Lower lobe of right lung (tissue), 2 donors: ENCODE results near the gene ATP6V1G3. TPM values are rescaled to one million over a fixed set of nuclear protein-coding genes. Genes with fewer than 3 reads are reported as not detected.

Experiments used
- ATAC-seq, 2 donors: fragments of 200-7000 bp; cut with Tn5 transposase; one replicate each; pipeline ENCODE4 v1.9.1; 2020 to 2022; ENCODE audit warnings: mild to moderate bottlenecking in 2 of 2, moderate library complexity in 2 of 2
- DNase-seq: peaks from one replicate; pipeline ENCODE4 v3.0.0-alpha.2; 2020
- H3K27ac ChIP-seq: fragments of 200-600 bp; one replicate; pipeline ENCODE4 v1.8.0; 2022
- H3K27me3 ChIP-seq: fragments of 200-600 bp; one replicate; pipeline ENCODE4 v1.8.0; 2022; ENCODE audit warnings: low read depth
- H3K36me3 ChIP-seq: fragments of 200-600 bp; one replicate; pipeline ENCODE4 v1.8.0; 2022; ENCODE audit warnings: mild to moderate bottlenecking
- H3K4me1 ChIP-seq: fragments of 200-600 bp; one replicate; pipeline ENCODE4 v1.8.0; 2022
- H3K4me3 ChIP-seq: fragments of 200-600 bp; one replicate; pipeline ENCODE4 v1.8.0; 2022; ENCODE audit warnings: mild to moderate bottlenecking
- H3K9me3 ChIP-seq: fragments of 200-600 bp; one replicate; pipeline ENCODE4 v1.8.0; 2022
- CTCF ChIP-seq: fragments of 200-600 bp; IDR thresholded peaks from one replicate; pipeline ENCODE4 v1.8.0; 2022; ENCODE audit warnings: antibody characterized with exemption, mild to moderate bottlenecking
- intact Hi-C: fragments of 100-400 bp; cut with DNase I; formaldehyde crosslinking; loops from one replicate; pipeline ENCODE4 v1.11.0; 2022
- total RNA-seq: library from RNA; stranded (reverse); fragmentation: NEBNext Ultra II Directional; extraction: Animal tissue kit (Norgen Biotek cat#: 25700); gene quantifications from one replicate; pipeline ENCODE4 v1.2.1, GENCODE V29; 2021
- donor health status: DM: no; HTN: yes; CAD: no; lungs with severe emphysema.

Gene ATP6V1G3
- total RNA-seq, 1 donor from 2014 or later, result not detected

DNA sequence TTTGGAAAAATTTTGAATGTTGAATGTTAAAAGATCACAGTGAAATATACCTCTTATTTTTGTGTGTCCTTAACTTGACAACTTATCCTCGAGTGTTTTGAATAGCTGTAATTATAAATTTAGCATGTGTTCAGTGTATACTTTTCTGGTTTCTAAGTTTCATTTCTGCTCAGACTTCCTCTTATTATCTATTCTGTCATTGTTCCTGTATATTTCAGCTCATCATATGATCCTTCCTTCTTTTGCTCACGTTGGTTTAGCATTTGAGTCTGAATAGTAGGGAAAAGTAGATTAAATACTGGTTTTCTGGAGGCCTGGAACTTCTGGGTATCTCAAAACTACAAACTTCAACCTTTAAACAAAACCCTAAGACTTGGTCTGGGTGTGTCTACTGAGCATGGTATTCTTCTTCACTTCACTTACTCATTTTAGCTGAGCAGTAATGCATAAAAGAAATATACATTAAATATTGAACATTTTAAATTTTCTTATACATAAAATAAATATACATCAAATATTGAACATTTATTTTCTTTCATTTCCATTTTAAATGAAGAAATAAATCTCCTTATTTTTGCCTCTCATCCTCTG is 3.3 kb upstream of the ATP6V1G3 start:
- no peak for TF ChIP-seq CTCF
- Histone ChIP-seq H3K27ac (no peak overlapping the region), H3K36me3 (no peaks in the 10 kb centered on the region), H3K4me1 (no peaks in the 10 kb centered on the region), H3K4me3 (no peak overlapping the region), H3K9me3 (no peaks in the 10 kb centered on the region), H3K27me3 (no peaks in the 10 kb centered on the region)
- no peak for ATAC-seq
- intact Hi-C loops, result no loop called here
- no peak for DNase-seq

DNA sequence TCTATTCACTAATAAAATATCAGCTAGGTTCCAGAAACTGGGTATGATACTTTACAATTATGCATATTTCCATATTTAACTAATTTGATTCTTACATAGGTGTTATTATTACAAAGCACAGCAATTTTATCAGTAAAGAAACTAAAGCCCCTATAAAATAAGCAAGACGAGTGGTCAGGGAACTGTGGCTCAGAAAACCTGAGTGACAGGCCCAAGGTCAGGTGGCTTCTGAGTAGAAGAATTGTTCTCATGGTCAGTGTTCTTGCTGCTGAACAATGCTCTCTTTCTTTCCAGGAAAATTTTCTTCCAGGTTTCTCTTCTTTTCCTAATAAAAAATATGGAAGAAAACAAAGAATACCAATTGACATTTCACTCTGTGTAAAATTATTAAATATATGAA is 2.2 kb upstream of the ATP6V1G3 start:
- Histone ChIP-seq H3K4me3 (no peak overlapping the region), H3K36me3 (no peaks in the 10 kb centered on the region), H3K27ac (no peak overlapping the region), H3K9me3 (no peaks in the 10 kb centered on the region), H3K4me1 (no peaks in the 10 kb centered on the region), H3K27me3 (no peaks in the 10 kb centered on the region)
- no peak for TF ChIP-seq CTCF
- no peak for ATAC-seq
- intact Hi-C loops, result no loop called here
- no peak for DNase-seq

- H3K27ac ChIP-seq, result no peak overlapping the region
- intact Hi-C loops, result no loop called here
- ATAC-seq, result no peak
- H3K4me3 ChIP-seq, result no peak overlapping the region
- H3K36me3 ChIP-seq, result no peaks in the 10 kb centered on the region
- no peaks in the 10 kb centered on the region for H3K4me1 ChIP-seq
- TF ChIP-seq CTCF, result no peak
- no peaks in the 10 kb centered on the region for H3K27me3 ChIP-seq
- H3K9me3 ChIP-seq, result no peaks in the 10 kb centered on the region
- DNase-seq, result no peak
Measured at GRCh38 chr1:198541737-198542136, 1.3 kb upstream of the ATP6V1G3 start.

- Histone ChIP-seq H3K9me3 (no peaks in the 10 kb centered on the region), H3K4me1 (no peaks in the 10 kb centered on the region), H3K36me3 (no peaks in the 10 kb centered on the region), H3K27me3 (no peaks in the 10 kb centered on the region), H3K27ac (no peak overlapping the region), H3K4me3 (no peak overlapping the region)
- TF ChIP-seq CTCF, result no peak
- DNase-seq (no peak), ATAC-seq (no peak)
- intact Hi-C loops, result no loop called here
Measured at GRCh38 chr1:198538579-198539364, 1.7 kb downstream of the ATP6V1G3 start.

GRCh38 chr1:198535631-198536030 is 4.8 kb downstream of the ATP6V1G3 start:
- no peaks in the 10 kb centered on the region for H3K36me3 ChIP-seq
- H3K4me3 ChIP-seq, result no peak overlapping the region
- intact Hi-C loops, result no loop called here
- no peaks in the 10 kb centered on the region for H3K27me3 ChIP-seq
- no peak for DNase-seq
- no peak for TF ChIP-seq CTCF
- H3K27ac ChIP-seq, result no peak overlapping the region
- H3K9me3 ChIP-seq, result no peaks in the 10 kb centered on the region
- no peak for ATAC-seq
- H3K4me1 ChIP-seq, result no peaks in the 10 kb centered on the region
